Trophoblast cell (in vitro differentiated cells and primary cell): ENCODE results near the gene RPS6KA1.
"Not testable (repeated sequence)": the region's sequence is repeated elsewhere in the genome, so short reads cannot be mapped to it uniquely, and the experiment has no call there.

Source experiments
- DNase-seq, 2 donors: peaks; one replicate each; pipeline ENCODE4 v3.0.0-alpha.2; 2016
- H2AFZ ChIP-seq: 2 replicates; pipeline ENCODE4 v1.6.1; 2013; ENCODE audit warnings: low read length, moderate library complexity, mild to moderate bottlenecking; ENCODE audit not compliant: insufficient read depth, poor library complexity
- H2AK5ac ChIP-seq: 2 replicates; pipeline ENCODE4 v1.6.1; 2013; ENCODE audit warnings: mild to moderate bottlenecking, low read length
- H2BK120ac ChIP-seq: 2 replicates; pipeline ENCODE4 v1.6.1; 2013; ENCODE audit warnings: low read length, mild to moderate bottlenecking, moderate library complexity; ENCODE audit not compliant: insufficient read depth, poor library complexity
- H2BK12ac ChIP-seq: 2 replicates; pipeline ENCODE4 v1.6.1; 2013; ENCODE audit warnings: mild to moderate bottlenecking, low read length, moderate library complexity
- H2BK5ac ChIP-seq: 2 replicates; pipeline ENCODE4 v1.6.1; 2013; ENCODE audit warnings: low read length, low read depth, moderate library complexity, mild to moderate bottlenecking; ENCODE audit not compliant: poor library complexity
- H3K14ac ChIP-seq: 2 replicates; pipeline ENCODE4 v1.6.1; 2013; ENCODE audit warnings: mild to moderate bottlenecking, low read length
- H3K18ac ChIP-seq: 2 replicates; pipeline ENCODE4 v1.6.1; 2013; ENCODE audit warnings: mild to moderate bottlenecking, low read length
- H3K23ac ChIP-seq: 2 replicates; pipeline ENCODE4 v1.6.1; 2013; ENCODE audit warnings: low read length
- H3K27ac ChIP-seq: 2 replicates; pipeline ENCODE4 v1.5.1; 2013; ENCODE audit warnings: low read depth, mild to moderate bottlenecking, inconsistent platforms, low read length, moderate library complexity
- H3K27me3 ChIP-seq: 2 replicates; pipeline ENCODE4 v1.6.1; 2013; ENCODE audit warnings: inconsistent platforms, mild to moderate bottlenecking, low read length, moderate library complexity; ENCODE audit not compliant: insufficient read depth
- H3K36me3 ChIP-seq, 2 experiments: 1 replicate in 1 of 2; 2 replicates in 1 of 2; pipeline ENCODE4 v1.6.1; 2013; ENCODE audit warnings: low read length in 2 of 2, mild to moderate bottlenecking in 2 of 2, moderate library complexity in 1 of 2; ENCODE audit not compliant: insufficient read depth in 2 of 2, control insufficient read depth in 1 of 2
- H3K4ac ChIP-seq: 2 replicates; pipeline ENCODE4 v1.6.1; 2013; ENCODE audit warnings: low read depth, mild to moderate bottlenecking, low read length, moderate library complexity
- H3K4me1 ChIP-seq, 2 experiments: 1 replicate in 1 of 2; 2 replicates in 1 of 2; pipeline ENCODE4 v1.6.1; 2013; ENCODE audit warnings: low read length in 2 of 2, mild to moderate bottlenecking in 2 of 2, moderate library complexity in 1 of 2; ENCODE audit not compliant: insufficient read depth in 2 of 2, control insufficient read depth in 1 of 2
- H3K4me2 ChIP-seq: 2 replicates; pipeline ENCODE4 v1.6.1; 2013; ENCODE audit warnings: inconsistent platforms, mild to moderate bottlenecking, low read length, moderate library complexity
- H3K4me3 ChIP-seq: 2 replicates; pipeline ENCODE4 v1.5.1; 2013; ENCODE audit warnings: mild to moderate bottlenecking, low read depth, low read length, inconsistent platforms
- H3K79me1 ChIP-seq: one replicate; pipeline ENCODE4 v1.6.1; 2013; ENCODE audit warnings: low read length
- H3K79me2 ChIP-seq: 2 replicates; pipeline ENCODE4 v1.6.1; 2013; ENCODE audit warnings: low read length, mild to moderate bottlenecking; ENCODE audit not compliant: control insufficient read depth, insufficient read depth, poor library complexity
- H3K9ac ChIP-seq: 2 replicates; pipeline ENCODE4 v1.6.1; 2013; ENCODE audit warnings: mild to moderate bottlenecking, low read length
- H3K9me3 ChIP-seq: 2 replicates; pipeline ENCODE4 v1.6.1; 2013; ENCODE audit warnings: low read depth, mild to moderate bottlenecking, control low read depth, inconsistent platforms, low read length; ENCODE audit not compliant: insufficient read depth
- H4K12ac ChIP-seq: 2 replicates; pipeline ENCODE4 v1.6.1; 2013; ENCODE audit warnings: low read depth, mild to moderate bottlenecking, low read length, moderate library complexity
- H4K8ac ChIP-seq: 2 replicates; pipeline ENCODE4 v1.6.1; 2013; ENCODE audit warnings: low read depth, mild to moderate bottlenecking, low read length, moderate library complexity
- H4K91ac ChIP-seq: one replicate; pipeline ENCODE4 v1.6.1; 2013; ENCODE audit warnings: low read depth, mild to moderate bottlenecking, low read length, moderate library complexity
- WGBS: extraction: QIAGEN DNeasy Blood & Tissue Kit; methylation state at CpG from one replicate; pipeline ENCODE4 v1.1.7; 2013; ENCODE audit warnings: missing lambda C conversion rate; ENCODE audit not compliant: insufficient read length, insufficient coverage; ENCODE audit errors: extremely low coverage; 5-methylcytosine and 5-hydroxymethylcytosine counted together

The RPS6KA1 gene

GRCh38 chr1:26500488-26501175, 28.9 kb upstream of the RPS6KA1 start:
- peaks cover 8 to 9% of the 10 kb centered on the region in 2 experiments for H3K4me1 ChIP-seq

GRCh38 chr1:26510711-26511110, 18.9 kb upstream of the RPS6KA1 start:
- WGBS = no CpG with 5 or more reads among the region's 2 CpGs
- H3K18ac ChIP-seq, H4K8ac ChIP-seq, H3K79me1 ChIP-seq, H3K4ac ChIP-seq, H4K91ac ChIP-seq, H3K36me3 ChIP-seq, H2BK12ac ChIP-seq, H3K4me1 ChIP-seq, H4K12ac ChIP-seq, H2AK5ac ChIP-seq, H3K23ac ChIP-seq, H2BK120ac ChIP-seq, H3K9ac ChIP-seq, H3K4me2 ChIP-seq, H2AFZ ChIP-seq, H3K14ac ChIP-seq, H3K79me2 ChIP-seq, H3K27ac ChIP-seq, H3K4me3 ChIP-seq, H3K9me3 ChIP-seq, H3K27me3 ChIP-seq, H2BK5ac ChIP-seq: not testable (repeated sequence)
- DNase-seq = peak in 1 of 2 donors; percentile 41

More at GRCh38 chr1:26500488-26501175, 28.9 kb upstream of the RPS6KA1 start:
- H3K9ac ChIP-seq = peak overlapping the region; percentile 78
- peak overlapping the region; percentile 97 for H2BK120ac ChIP-seq
- peak overlapping the region; percentile 97 for H4K12ac ChIP-seq
- peak overlapping the region; percentile 93 for H3K4ac ChIP-seq
- peak overlapping the region; percentile 10 for H2BK12ac ChIP-seq
- no CpG with 5 or more reads among the region's 74 CpGs for WGBS
- H3K79me1 ChIP-seq = peaks cover 14% of the 10 kb centered on the region
- DNase-seq = peak; percentile 78 to 83
- peak overlapping the region; percentile 90 for H3K14ac ChIP-seq
- peak overlapping the region; percentile 99 for H2AFZ ChIP-seq
- peak overlapping the region; percentile 83 for H3K27ac ChIP-seq
- H4K8ac ChIP-seq = peak overlapping the region; percentile 100
- H2BK5ac ChIP-seq = peak overlapping the region; percentile 96
- H3K23ac ChIP-seq = no peak overlapping the region
- peak overlapping the region; percentile 94 for H4K91ac ChIP-seq
- peak overlapping the region; percentile 73 for H3K4me2 ChIP-seq
- H3K27me3 ChIP-seq = no peaks in the 10 kb centered on the region
- H3K4me3 ChIP-seq = peak overlapping the region; percentile 80
- peak overlapping the region; percentile 96 for H3K18ac ChIP-seq
- no peaks in the 10 kb centered on the region for H3K9me3 ChIP-seq
- H2AK5ac ChIP-seq = peak overlapping the region; percentile 55
- peaks cover 11% of the 10 kb centered on the region for H3K79me2 ChIP-seq
- no peaks in the 10 kb centered on the region for H3K36me3 ChIP-seq

- not testable (repeated sequence) for H3K18ac ChIP-seq, H3K79me2 ChIP-seq, H2BK12ac ChIP-seq, H4K8ac ChIP-seq, H2BK120ac ChIP-seq, H3K4me1 ChIP-seq, H3K27ac ChIP-seq, H3K23ac ChIP-seq, H3K27me3 ChIP-seq, H3K9me3 ChIP-seq, H3K9ac ChIP-seq, H3K14ac ChIP-seq, H4K91ac ChIP-seq, H4K12ac ChIP-seq, H2AFZ ChIP-seq, H3K36me3 ChIP-seq, H2BK5ac ChIP-seq, H3K4me2 ChIP-seq, H3K4ac ChIP-seq, H3K4me3 ChIP-seq, H3K79me1 ChIP-seq, H2AK5ac ChIP-seq
- peak; percentile 88 to 93 for DNase-seq
- WGBS = no CpG with 5 or more reads among the region's 4 CpGs
Observed at GRCh38 chr1:26515836-26516235, 13.7 kb upstream of the RPS6KA1 start.

DNA sequence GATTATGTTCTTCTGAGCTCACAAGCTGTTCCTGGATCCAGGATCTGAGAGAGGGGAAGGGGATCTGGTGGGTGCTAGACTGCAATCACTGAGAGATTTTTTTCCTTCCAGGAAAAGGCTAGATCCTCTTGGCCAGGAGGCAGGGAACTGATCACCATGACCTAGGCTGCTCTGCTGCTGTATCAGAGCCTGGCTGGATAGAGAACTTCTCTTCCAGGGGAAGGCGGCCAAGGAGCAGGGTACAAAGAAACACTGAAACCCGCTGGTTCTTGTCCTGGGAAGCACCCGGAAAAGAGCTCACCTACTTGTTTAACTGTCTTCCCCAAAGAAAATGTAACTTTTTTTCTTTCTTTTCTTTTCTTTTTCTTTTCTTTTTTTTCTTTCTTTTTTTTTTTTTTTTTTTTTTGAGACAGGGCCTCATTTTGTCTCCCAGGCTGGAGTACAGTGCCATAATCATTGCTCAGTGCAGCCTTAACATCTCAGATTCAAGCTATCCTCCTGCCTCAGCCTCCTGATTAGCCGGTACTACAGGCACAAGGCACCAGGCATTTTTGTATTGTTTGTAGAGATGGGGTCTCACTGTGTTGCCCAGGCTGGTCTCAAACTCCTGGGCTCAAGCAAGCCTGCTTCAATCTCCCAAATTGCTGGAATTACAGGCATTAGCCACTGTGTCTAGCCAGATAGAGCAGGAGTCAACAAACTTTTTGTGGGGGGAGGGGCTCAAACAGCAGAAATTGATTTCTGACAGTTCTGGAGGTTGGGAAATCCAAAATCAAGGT, 12.4 kb upstream of the RPS6KA1 start:
- H3K4me3 ChIP-seq = no peak overlapping the region
- no peaks in the 10 kb centered on the region for H3K9me3 ChIP-seq
- H2BK5ac ChIP-seq = no peak overlapping the region
- H3K4ac ChIP-seq = no peak overlapping the region
- H3K79me2 ChIP-seq = no peaks in the 10 kb centered on the region
- no peak overlapping the region for H3K9ac ChIP-seq
- H4K8ac ChIP-seq = no peak overlapping the region
- H3K36me3 ChIP-seq = no peaks in the 10 kb centered on the region
- no peaks in the 10 kb centered on the region for H3K79me1 ChIP-seq
- H2BK12ac ChIP-seq = no peak overlapping the region
- no peak for DNase-seq
- no peak overlapping the region for H3K14ac ChIP-seq
- no peak overlapping the region for H2AK5ac ChIP-seq
- H3K4me2 ChIP-seq = no peak overlapping the region
- H4K91ac ChIP-seq = no peak overlapping the region
- H2AFZ ChIP-seq = no peak overlapping the region
- no peak overlapping the region for H4K12ac ChIP-seq
- no peak overlapping the region for H3K27ac ChIP-seq
- H3K4me1 ChIP-seq = no peaks in the 10 kb centered on the region
- no CpG with 5 or more reads among the region's 4 CpGs for WGBS
- no peak overlapping the region for H3K18ac ChIP-seq
- H3K27me3 ChIP-seq = no peaks in the 10 kb centered on the region
- H3K23ac ChIP-seq = no peak overlapping the region
- no peak overlapping the region for H2BK120ac ChIP-seq
